A673 (cell line): ENCODE results near the gene DMKN. TPM values are rescaled to one million over a fixed set of nuclear protein-coding genes. Genes with fewer than 3 reads are reported as not detected.

Experiments
- BruUV-seq: library from RNA; stranded (reverse); fragments of 400-500 nt; replicated peaks from 2 replicates; lab custom pipeline; 2021; lab: Mats Ljungman, UMichigan
- CTCF ChIA-PET: fragments of 300-600 bp; sonication (Branson Sonifier 250); formaldehyde crosslinking; loops from one replicate; lab custom pipeline; 2022; ENCODE audit warnings: antibody characterized with exemption; lab: Charles Lee
- POLR2A ChIA-PET: fragments of 300-600 bp; sonication (Branson Sonifier 250); formaldehyde crosslinking; loops from one replicate; lab custom pipeline; 2022; ENCODE audit warnings: antibody characterized with exemption; ENCODE audit not compliant: low non-redundant PET; lab: Charles Lee
- DNase-seq: peaks from one replicate; pipeline ENCODE4 v3.0.0-alpha.2; 2015; ENCODE audit warnings: low spot score
- H3K27ac ChIP-seq: fragments of 200-600 bp; sonication (generic); 2 replicates; pipeline ENCODE4 v1.5.1; 2016; ENCODE audit warnings: mixed run types, low read depth, mild to moderate bottlenecking, mixed read lengths, antibody characterized with exemption, low read length; ENCODE audit not compliant: poor library complexity, severe bottlenecking
- H3K27me3 ChIP-seq: fragments of 200-600 bp; sonication (generic); replicated peaks from 2 replicates; pipeline ENCODE4 v1.6.1; 2017; ENCODE audit warnings: mixed run types, low read depth, mild to moderate bottlenecking, mixed read lengths, antibody characterized with exemption, low read length; ENCODE audit not compliant: insufficient read depth, poor library complexity
- H3K36me3 ChIP-seq: fragments of 200-600 bp; sonication (generic); 2 replicates; pipeline ENCODE4 v1.6.1; 2016; ENCODE audit warnings: mixed run types, mild to moderate bottlenecking, mixed read lengths, antibody characterized with exemption, low read length; ENCODE audit not compliant: insufficient read depth, poor library complexity, severe bottlenecking
- H3K4me1 ChIP-seq: fragments of 200-600 bp; sonication (generic); 2 replicates; pipeline ENCODE4 v1.6.1; 2017; ENCODE audit warnings: mixed run types, mild to moderate bottlenecking, mixed read lengths, antibody characterized with exemption, low read length; ENCODE audit not compliant: insufficient read depth, poor library complexity, severe bottlenecking
- H3K4me3 ChIP-seq: fragments of 200-600 bp; sonication (generic); 2 replicates; pipeline ENCODE4 v1.5.1; 2016; ENCODE audit warnings: low read depth, mixed run types, mild to moderate bottlenecking, mixed read lengths, low read length; ENCODE audit not compliant: poor library complexity, severe bottlenecking
- H3K9me3 ChIP-seq: fragments of 200-600 bp; sonication (generic); 2 replicates; pipeline ENCODE4 v1.6.1; 2016; ENCODE audit warnings: mixed run types, low read depth, mild to moderate bottlenecking, mixed read lengths, antibody characterized with exemption, low read length; ENCODE audit not compliant: poor library complexity, severe bottlenecking
- EZH2 ChIP-seq: fragments of 200-600 bp; sonication (generic); IDR thresholded peaks from 2 replicates; pipeline ENCODE4 v1.6.1; 2017; ENCODE audit warnings: borderline replicate concordance, low read depth, mild to moderate bottlenecking, mixed read lengths, antibody characterized with exemption, low read length; ENCODE audit not compliant: poor library complexity, severe bottlenecking
- intact Hi-C: fragments of 100-400 bp; cut with micrococcal nuclease; formaldehyde crosslinking; loops from one replicate; pipeline ENCODE4 v1.10.0; 2022; ENCODE audit not compliant: unreplicated experiment
- total RNA-seq: library from RNA; stranded (reverse); gene quantifications from 2 replicates; pipeline ENCODE4 v1.2.3, GENCODE V29; 2021
- TF ChIP-seq, protein P1 (sequence below): fragments of 300-800, 200-600 bp; sonication (generic); conservative IDR thresholded peaks from 2 replicates; pipeline ENCODE4 v1.5.1; 2017; ENCODE audit warnings: low read depth, mild to moderate bottlenecking, antibody characterized with exemption, low read length, moderate library complexity, mixed read lengths

Gene DMKN
- total RNA-seq, 1 experiment from 2014 or later: not detected

GRCh38 chr19:35552534-35553384 lies 39.3 kb upstream of the DMKN start:
- H3K27me3 ChIP-seq: no peaks in the 10 kb centered on the region
- BruUV-seq: no TSS peak
- H3K27ac ChIP-seq: no peak overlapping the region
- no peaks in the 10 kb centered on the region for H3K36me3 ChIP-seq
- ChIA-PET POLR2A (no interaction called here), CTCF (no interaction called here)
- no peaks in the 10 kb centered on the region for H3K9me3 ChIP-seq
- H3K4me1 ChIP-seq: no peaks in the 10 kb centered on the region
- intact Hi-C loops: no loop called here
- no peak for TF ChIP-seq EZH2
- TF ChIP-seq, protein P1, sequence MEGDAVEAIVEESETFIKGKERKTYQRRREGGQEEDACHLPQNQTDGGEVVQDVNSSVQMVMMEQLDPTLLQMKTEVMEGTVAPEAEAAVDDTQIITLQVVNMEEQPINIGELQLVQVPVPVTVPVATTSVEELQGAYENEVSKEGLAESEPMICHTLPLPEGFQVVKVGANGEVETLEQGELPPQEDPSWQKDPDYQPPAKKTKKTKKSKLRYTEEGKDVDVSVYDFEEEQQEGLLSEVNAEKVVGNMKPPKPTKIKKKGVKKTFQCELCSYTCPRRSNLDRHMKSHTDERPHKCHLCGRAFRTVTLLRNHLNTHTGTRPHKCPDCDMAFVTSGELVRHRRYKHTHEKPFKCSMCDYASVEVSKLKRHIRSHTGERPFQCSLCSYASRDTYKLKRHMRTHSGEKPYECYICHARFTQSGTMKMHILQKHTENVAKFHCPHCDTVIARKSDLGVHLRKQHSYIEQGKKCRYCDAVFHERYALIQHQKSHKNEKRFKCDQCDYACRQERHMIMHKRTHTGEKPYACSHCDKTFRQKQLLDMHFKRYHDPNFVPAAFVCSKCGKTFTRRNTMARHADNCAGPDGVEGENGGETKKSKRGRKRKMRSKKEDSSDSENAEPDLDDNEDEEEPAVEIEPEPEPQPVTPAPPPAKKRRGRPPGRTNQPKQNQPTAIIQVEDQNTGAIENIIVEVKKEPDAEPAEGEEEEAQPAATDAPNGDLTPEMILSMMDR: no peak
- no peak overlapping the region for H3K4me3 ChIP-seq
- no peak for DNase-seq

DNA sequence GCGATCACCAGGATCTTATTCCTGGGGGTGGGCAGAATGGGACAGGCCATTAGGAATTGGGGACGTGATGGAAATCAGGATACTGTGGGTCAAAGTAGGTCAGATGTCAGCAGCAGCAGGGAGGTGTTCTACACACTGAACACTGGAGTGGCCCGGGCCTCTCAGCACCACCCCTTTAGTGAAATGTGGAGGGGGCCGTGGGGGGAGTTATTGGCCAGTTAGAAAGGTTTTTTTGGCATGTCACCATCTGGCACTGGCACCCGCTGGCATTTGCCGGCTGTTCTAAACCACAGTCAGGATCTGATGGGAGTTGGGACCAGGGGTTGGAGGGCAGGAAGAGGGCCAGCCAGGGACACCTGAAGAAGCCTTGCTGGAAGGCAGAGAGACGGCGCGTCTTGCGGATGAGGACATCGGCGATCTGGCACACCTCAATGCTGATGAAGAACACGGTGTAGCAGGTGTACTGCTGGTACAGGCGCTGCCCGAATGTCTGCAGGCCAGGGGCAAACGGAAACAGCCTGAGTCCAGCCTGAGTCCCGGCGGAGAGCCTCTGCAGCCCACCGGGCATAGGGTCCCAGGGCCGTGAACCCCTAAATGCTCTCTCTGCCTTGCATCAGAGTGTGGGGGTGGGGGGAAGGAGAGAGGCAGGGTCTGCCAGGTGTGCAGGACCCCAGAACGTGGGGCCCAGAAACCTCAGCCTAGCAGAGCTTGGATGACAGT lies 37.8 kb upstream of the DMKN start:
- Histone ChIP-seq H3K27me3 (no peaks in the 10 kb centered on the region), H3K4me1 (peaks cover 4% of the 10 kb centered on the region), H3K36me3 (no peaks in the 10 kb centered on the region), H3K4me3 (no peak overlapping the region), H3K9me3 (no peaks in the 10 kb centered on the region), H3K27ac (no peak overlapping the region)
- no TSS peak for BruUV-seq
- TF ChIP-seq EZH2: no peak
- TF ChIP-seq, protein P1: no peak
- intact Hi-C loops: no loop called here
- DNase-seq: no peak
- ChIA-PET POLR2A (no interaction called here), CTCF (no interaction called here)

DNA sequence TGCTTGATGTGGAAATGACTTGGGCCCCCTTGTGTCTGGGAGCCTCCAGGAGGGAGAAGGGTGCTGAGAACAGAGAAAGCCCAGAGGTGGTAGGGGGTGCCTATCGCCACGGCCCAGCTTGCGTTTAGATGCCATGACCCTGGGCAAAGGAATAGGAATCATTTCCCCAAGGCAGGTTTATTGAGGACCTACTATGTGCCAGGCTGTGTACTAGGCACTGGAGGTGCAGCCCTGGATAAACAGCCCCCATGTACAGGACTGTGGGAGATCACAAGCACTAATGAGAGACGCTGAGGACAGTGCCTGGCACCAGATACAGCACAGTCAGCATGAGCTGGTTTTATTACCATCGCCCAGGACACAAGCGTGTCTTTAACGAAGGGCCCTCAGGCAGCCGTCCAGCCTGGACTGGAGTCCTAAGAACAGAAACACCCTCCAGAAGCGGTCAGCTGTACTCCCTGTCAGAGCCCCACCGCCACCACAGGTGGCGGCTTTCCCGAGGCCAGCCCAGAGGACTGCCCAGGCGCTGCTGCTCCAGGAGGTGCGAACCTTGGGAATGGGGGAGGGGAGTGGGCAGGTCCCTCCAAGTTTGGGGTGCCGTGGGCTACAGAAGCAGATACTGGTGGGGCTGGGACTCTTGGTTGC lies 36.6 kb upstream of the DMKN start:
- intact Hi-C loops: loop anchor here (2.0 kb wide), 1 partner anchor 167 kb away; no protein-coding TSS in a partner anchor
- no peaks in the 10 kb centered on the region for H3K27me3 ChIP-seq
- H3K4me3 ChIP-seq: no peak overlapping the region
- ChIA-PET CTCF (interaction anchor here (0.5 kb wide), 1 partner anchor 28 kb away, joined by 7 read pairs; no protein-coding TSS in a partner anchor), POLR2A (no interaction called here)
- H3K36me3 ChIP-seq: no peaks in the 10 kb centered on the region
- no peaks in the 10 kb centered on the region for H3K9me3 ChIP-seq
- TF ChIP-seq, protein P1: no peak
- TF ChIP-seq EZH2: no peak
- BruUV-seq: no TSS peak
- H3K4me1 ChIP-seq: peaks cover 4% of the 10 kb centered on the region
- no peak for DNase-seq
- no peak overlapping the region for H3K27ac ChIP-seq
